SU-DHL-6 (cell line): ENCODE results near the gene COL5A1.

Experiments used
- H2AFZ ChIP-seq: fragments of 200-600 bp; sonication (generic); 2 replicates; pipeline ENCODE4 v1.6.1; 2014; ENCODE audit warnings: low read depth, mild to moderate bottlenecking, moderate library complexity, mixed read lengths, antibody characterized with exemption, low read length; ENCODE audit not compliant: severe bottlenecking
- H3F3A ChIP-seq: fragments of 200-600 bp; shearing (Covaris generic); 2 replicates; pipeline ENCODE4 v1.6.0; 2016; ENCODE audit warnings: antibody characterized with exemption, mild to moderate bottlenecking; ENCODE audit not compliant: insufficient read depth
- H3K27ac ChIP-seq: fragments of 200-600 bp; sonication (generic); 2 replicates; pipeline ENCODE4 v1.5.1; 2016; ENCODE audit warnings: low read depth, mild to moderate bottlenecking, low read length, moderate library complexity, mixed read lengths
- H3K27me3 ChIP-seq: fragments of 200-600 bp; sonication (generic), shearing (Covaris generic); 2 replicates; pipeline ENCODE4 v1.6.0; 2014; ENCODE audit warnings: mild to moderate bottlenecking, low read length
- H3K36me3 ChIP-seq: fragments of 200-600 bp; sonication (generic); 2 replicates; pipeline ENCODE4 v1.6.1; 2014; ENCODE audit warnings: mild to moderate bottlenecking, low read length, mixed read lengths
- H3K4me2 ChIP-seq: fragments of 300-600, 200-600 bp; shearing (Covaris generic), sonication (generic); 2 replicates; pipeline ENCODE4 v1.6.0; 2014; ENCODE audit warnings: low read length, low read depth, mild to moderate bottlenecking; ENCODE audit not compliant: poor library complexity, severe bottlenecking
- H3K4me3 ChIP-seq: fragments of 200-600 bp; sonication (generic); 2 replicates; pipeline ENCODE4 v1.5.1; 2014; ENCODE audit warnings: antibody characterized with exemption, low read length, mild to moderate bottlenecking, mixed read lengths; ENCODE audit not compliant: insufficient read depth, poor library complexity, severe bottlenecking
- H3K79me2 ChIP-seq: fragments of 200-600 bp; sonication (generic); 2 replicates; pipeline ENCODE4 v1.6.1; 2014; ENCODE audit warnings: mild to moderate bottlenecking, low read length, moderate library complexity; ENCODE audit not compliant: insufficient read depth
- H3K9ac ChIP-seq: fragments of 200-600 bp; sonication (generic); 2 replicates; pipeline ENCODE4 v1.7.0; 2014; ENCODE audit warnings: mild to moderate bottlenecking, low read length
- H3K9me2 ChIP-seq: fragments of 200-600 bp; sonication (generic); replicated peaks from 2 replicates; pipeline ENCODE4 v1.6.1; 2014; ENCODE audit warnings: low read length; ENCODE audit not compliant: insufficient read depth
- H3K9me3 ChIP-seq: fragments of 200-600 bp; sonication (generic); 2 replicates; pipeline ENCODE4 v1.6.1; 2014; ENCODE audit warnings: low read length, mixed read lengths; ENCODE audit not compliant: insufficient read depth
- H4K20me1 ChIP-seq: fragments of 200-600 bp; sonication (generic); 2 replicates; pipeline ENCODE4 v1.6.1; 2014; ENCODE audit warnings: low read depth, mild to moderate bottlenecking, antibody characterized with exemption, low read length, moderate library complexity, mixed read lengths
- EZH2phosphoT487 ChIP-seq: fragments of 200-600 bp; sonication (generic), shearing (Covaris generic); conservative IDR thresholded peaks from 2 replicates; pipeline ENCODE4 v1.6.1; 2018; ENCODE audit warnings: mild to moderate bottlenecking, antibody characterized with exemption, low read length, moderate library complexity, mixed read lengths
- TF ChIP-seq, protein P1 (sequence below): fragments of 200-600 bp; sonication (generic); IDR thresholded peaks from one replicate; pipeline ENCODE4 v1.5.1; 2017; ENCODE audit warnings: antibody characterized with exemption, mild to moderate bottlenecking, low read length, moderate library complexity; ENCODE audit not compliant: insufficient read depth, poor library complexity, severe bottlenecking

Gene COL5A1

DNA sequence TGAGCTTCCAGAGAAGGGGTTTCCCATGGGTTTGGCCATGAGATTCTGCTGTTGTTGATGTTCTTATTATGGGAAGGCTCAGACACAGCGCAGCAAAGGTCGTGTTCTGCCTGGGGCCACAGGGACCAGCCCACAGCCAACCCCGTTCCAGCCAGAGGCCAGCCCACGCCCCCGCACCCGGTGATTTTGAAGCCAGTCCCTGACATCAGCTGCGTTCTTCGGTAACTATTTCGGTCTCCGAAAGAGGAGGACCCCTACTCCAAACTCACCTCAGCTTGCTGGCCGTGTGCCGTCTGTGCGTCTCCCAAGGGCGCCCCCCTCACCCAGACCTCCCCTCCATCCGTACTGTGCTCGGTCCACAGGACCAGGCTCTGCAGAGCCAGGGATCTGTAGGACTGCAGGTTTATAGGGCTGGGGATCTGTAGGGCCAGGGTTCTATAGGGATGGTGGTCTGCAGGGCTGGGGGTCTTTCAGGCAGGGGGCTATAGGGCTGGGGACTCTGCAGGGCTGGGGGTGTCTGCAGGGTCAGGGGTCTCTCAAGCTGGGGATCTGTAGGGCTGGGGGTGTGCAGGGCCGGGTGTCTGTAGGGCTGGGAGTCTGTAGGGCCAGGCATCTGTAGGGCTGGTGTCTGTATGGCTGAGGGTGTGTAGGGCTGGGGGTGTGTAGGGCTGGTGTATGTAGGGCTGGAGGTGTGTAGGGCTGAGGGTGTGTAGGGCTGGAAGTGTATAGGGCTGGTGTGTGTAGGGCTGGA, 11.8 kb downstream of the COL5A1 start:
- H3K4me2 ChIP-seq = no peak overlapping the region
- TF ChIP-seq EZH2phosphoT487 = no peak
- TF ChIP-seq, protein P1, sequence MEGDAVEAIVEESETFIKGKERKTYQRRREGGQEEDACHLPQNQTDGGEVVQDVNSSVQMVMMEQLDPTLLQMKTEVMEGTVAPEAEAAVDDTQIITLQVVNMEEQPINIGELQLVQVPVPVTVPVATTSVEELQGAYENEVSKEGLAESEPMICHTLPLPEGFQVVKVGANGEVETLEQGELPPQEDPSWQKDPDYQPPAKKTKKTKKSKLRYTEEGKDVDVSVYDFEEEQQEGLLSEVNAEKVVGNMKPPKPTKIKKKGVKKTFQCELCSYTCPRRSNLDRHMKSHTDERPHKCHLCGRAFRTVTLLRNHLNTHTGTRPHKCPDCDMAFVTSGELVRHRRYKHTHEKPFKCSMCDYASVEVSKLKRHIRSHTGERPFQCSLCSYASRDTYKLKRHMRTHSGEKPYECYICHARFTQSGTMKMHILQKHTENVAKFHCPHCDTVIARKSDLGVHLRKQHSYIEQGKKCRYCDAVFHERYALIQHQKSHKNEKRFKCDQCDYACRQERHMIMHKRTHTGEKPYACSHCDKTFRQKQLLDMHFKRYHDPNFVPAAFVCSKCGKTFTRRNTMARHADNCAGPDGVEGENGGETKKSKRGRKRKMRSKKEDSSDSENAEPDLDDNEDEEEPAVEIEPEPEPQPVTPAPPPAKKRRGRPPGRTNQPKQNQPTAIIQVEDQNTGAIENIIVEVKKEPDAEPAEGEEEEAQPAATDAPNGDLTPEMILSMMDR = no peak
- no peaks in the 10 kb centered on the region for H3K36me3 ChIP-seq
- no peaks in the 10 kb centered on the region for H3K9me2 ChIP-seq
- no peaks in the 10 kb centered on the region for H3K27me3 ChIP-seq
- no peaks in the 10 kb centered on the region for H3F3A ChIP-seq
- H4K20me1 ChIP-seq = no peaks in the 10 kb centered on the region
- no peak overlapping the region for H3K9ac ChIP-seq
- no peaks in the 10 kb centered on the region for H3K79me2 ChIP-seq
- no peak overlapping the region for H2AFZ ChIP-seq
- H3K27ac ChIP-seq = no peak overlapping the region
- no peak overlapping the region for H3K4me3 ChIP-seq
- H3K9me3 ChIP-seq = no peaks in the 10 kb centered on the region

DNA sequence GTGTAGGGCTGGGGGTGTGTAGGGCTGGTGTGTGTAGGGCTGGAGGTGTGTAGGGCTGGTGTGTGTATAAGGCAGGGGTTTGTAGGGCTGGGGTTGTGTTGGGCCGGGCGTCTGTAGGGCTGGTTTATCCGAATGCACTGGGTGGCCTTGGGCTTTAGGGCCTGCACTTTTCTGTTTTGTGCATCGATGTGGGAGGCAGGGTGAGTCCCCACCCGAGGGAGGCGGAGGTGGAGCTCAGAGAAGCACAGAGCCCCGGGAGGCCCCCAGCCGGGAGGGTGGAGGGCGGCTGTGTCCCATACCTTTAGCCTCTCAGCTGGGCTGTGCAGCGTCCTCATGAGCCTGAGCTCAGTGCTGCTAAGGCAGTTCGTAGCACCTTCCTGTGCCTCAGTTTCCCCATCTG, 13.5 kb downstream of the COL5A1 start:
- Histone ChIP-seq H3K9ac (no peak overlapping the region), H3F3A (no peaks in the 10 kb centered on the region), H3K4me3 (no peak overlapping the region), H4K20me1 (no peaks in the 10 kb centered on the region), H3K9me2 (no peaks in the 10 kb centered on the region), H3K27me3 (no peaks in the 10 kb centered on the region), H3K79me2 (no peaks in the 10 kb centered on the region), H3K27ac (no peak overlapping the region), H3K36me3 (no peaks in the 10 kb centered on the region), H2AFZ (no peak overlapping the region), H3K4me2 (no peak overlapping the region), H3K9me3 (peaks cover under 1% of the 10 kb centered on the region; the same call in 1 of the 2 replicates)
- TF ChIP-seq EZH2phosphoT487 = no peak
- TF ChIP-seq, protein P1 = no peak

DNA sequence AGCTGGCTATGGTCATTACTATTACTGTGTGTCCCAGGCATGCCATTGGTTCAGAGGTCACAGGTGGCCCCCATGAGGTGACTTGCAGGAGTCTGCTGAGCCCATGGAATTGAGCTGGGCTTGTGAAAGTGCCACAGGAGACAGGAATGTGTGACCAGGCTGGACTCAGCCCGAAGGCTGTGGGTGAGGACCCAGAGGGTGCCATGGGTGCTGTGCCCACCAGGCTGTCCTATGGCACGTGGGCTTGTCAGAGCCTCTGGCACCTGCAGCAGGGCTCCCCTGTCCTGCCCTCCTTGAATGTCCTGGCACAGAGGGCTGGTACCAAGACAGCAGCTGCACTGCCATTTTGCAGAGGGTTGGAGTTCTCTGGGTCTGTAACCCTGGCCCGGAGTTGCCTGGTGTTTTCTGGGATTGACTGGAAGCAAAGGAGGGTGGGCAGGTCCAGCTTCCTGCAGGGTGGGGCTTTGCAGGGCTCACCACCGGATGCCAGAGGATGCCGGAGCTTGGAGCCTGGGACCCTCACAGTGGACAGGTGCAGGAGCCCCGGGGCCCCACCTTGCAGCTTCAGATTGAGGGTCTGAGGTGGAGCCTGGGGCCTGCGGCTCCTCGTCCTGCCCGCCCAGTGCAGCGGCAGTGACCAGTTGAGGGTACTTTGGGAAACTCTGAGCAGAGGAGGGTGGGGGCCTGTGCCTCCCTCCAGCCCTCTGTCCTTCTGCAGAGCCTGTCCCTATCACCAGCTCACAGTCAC, 14.2 kb downstream of the COL5A1 start:
- Histone ChIP-seq H3K4me2 (no peak overlapping the region), H4K20me1 (no peaks in the 10 kb centered on the region), H3K4me3 (no peak overlapping the region), H3K9me3 (peaks cover 7% of the 10 kb centered on the region; the same call in 1 of the 2 replicates), H3K79me2 (no peaks in the 10 kb centered on the region), H3K9ac (no peak overlapping the region), H3F3A (no peaks in the 10 kb centered on the region), H3K27ac (no peak overlapping the region), H2AFZ (no peak overlapping the region), H3K9me2 (no peaks in the 10 kb centered on the region), H3K36me3 (no peaks in the 10 kb centered on the region), H3K27me3 (no peaks in the 10 kb centered on the region)
- no peak for TF ChIP-seq EZH2phosphoT487
- TF ChIP-seq, protein P1 = no peak
